RPMI8226 (cell line): ENCODE data around the gene MDFIC2.

Source experiments
- DNase-seq: peaks from one replicate; pipeline ENCODE4 v3.0.0-alpha.2; 2015

Gene MDFIC2

GRCh38 chr3:70177881-70178645, 134.4 kb downstream of the MDFIC2 start:
- no peak for DNase-seq

GRCh38 chr3:70176224-70176623, 136.2 kb downstream of the MDFIC2 start:
- no peak for DNase-seq

GRCh38 chr3:70156808-70157207, 155.6 kb downstream of the MDFIC2 start:
- DNase-seq, result no peak

GRCh38 chr3:70150599-70150998, 161.8 kb downstream of the MDFIC2 start:
- no peak for DNase-seq

- DNase-seq, result no peak
Observed at GRCh38 chr3:70149714-70150400, 162.6 kb downstream of the MDFIC2 start.
